HepG2 (cell line): Measurements from ENCODE around the gene PLXNC1. TPM values are rescaled to one million over a fixed set of nuclear protein-coding genes. Genes with fewer than 3 reads are reported as not detected.
A peak's percentile ranks its signal among the peaks of the same experiment; 100 is the strongest.

Source experiments
- HNF4A ChIP-seq: sonication (generic); formaldehyde crosslinking; IDR thresholded peaks from 2 replicates; pipeline ENCODE4 v1.4.0; 2020; ENCODE audit warnings: missing genetic modification reagents
- HNRNPH1 ChIP-seq: fragments of 200-400 bp; formaldehyde crosslinking; optimal IDR thresholded peaks from 2 replicates; pipeline ENCODE3; 2017; ENCODE audit warnings: mild to moderate bottlenecking, low read depth, low read length
- SIX1 ChIP-seq: sonication (generic); formaldehyde crosslinking; IDR thresholded peaks from 2 replicates; pipeline ENCODE4 v1.4.0; 2020; ENCODE audit warnings: missing genetic modification reagents, borderline replicate concordance
- SMAD1 ChIP-seq: sonication (generic); formaldehyde crosslinking; IDR thresholded peaks from 2 replicates; pipeline ENCODE4 v1.4.0; 2020; ENCODE audit warnings: missing genetic modification reagents, low read depth, mild to moderate bottlenecking, borderline replicate concordance
- XRCC5 ChIP-seq: fragments of 200-400 bp; formaldehyde crosslinking; optimal IDR thresholded peaks from 2 replicates; pipeline ENCODE3; 2017; ENCODE audit warnings: mild to moderate bottlenecking, low read length
- ZBTB20 ChIP-seq: sonication (generic); formaldehyde crosslinking; IDR thresholded peaks from 2 replicates; pipeline ENCODE4 v1.8.1; 2023; ENCODE audit warnings: missing genetic modification reagents, low read depth, mild to moderate bottlenecking, borderline replicate concordance
- ZNF354B ChIP-seq: sonication (generic); formaldehyde crosslinking; IDR thresholded peaks from 2 replicates; pipeline ENCODE4 v1.8.0; 2022; ENCODE audit warnings: mild to moderate bottlenecking, missing genetic modification reagents
- ZNF792 ChIP-seq: IDR thresholded peaks from 2 replicates; pipeline ENCODE4 v1.6.1; 2016
- ZNF891 ChIP-seq: sonication (generic); formaldehyde crosslinking; IDR thresholded peaks from 2 replicates; pipeline ENCODE4 v1.5.0; 2020; ENCODE audit warnings: mild to moderate bottlenecking, missing genetic modification reagents
- polyA plus RNA-seq, 8 experiments: library from polyadenylated mRNA; depleted of rRNA in 3 of 8; stranded (reverse) in 7 of 8; unstranded in 1 of 8; fragments of >200 nt; fragmentation: Illumina TruSeq in 4 of 8; extraction: Trizol in 4 of 8; gene quantifications; 2 replicates each; pipeline versions ENCODE4 v1.2.1 to v1.2.3, GENCODE V29; 2011 to 2016; ENCODE audit warnings: low read depth in 4 of 8, missing spikeins in 1 of 8, mixed read lengths in 1 of 8; ENCODE audit not compliant: insufficient read depth in 1 of 8
- total RNA-seq, 5 experiments: library from RNA; depleted of rRNA; stranded (reverse); fragments of >200 nt; fragmentation: Illumina TruSeq; extraction: Trizol; gene quantifications; 2 replicates each; pipeline ENCODE4 v1.2.3, GENCODE V29; 2016; ENCODE audit warnings: low read depth in 1 of 5
- TF ChIP-seq, protein P1 (sequence below): IDR thresholded peaks from 2 replicates; pipeline ENCODE4 v1.4.0; 2020; ENCODE audit warnings: mild to moderate bottlenecking, missing genetic modification reagents
- TF ChIP-seq, protein P2 (sequence below): sonication (generic); formaldehyde crosslinking; IDR thresholded peaks from 2 replicates; pipeline ENCODE4 v1.4.0; 2020; ENCODE audit warnings: mild to moderate bottlenecking, missing genetic modification reagents
- TF ChIP-seq, protein P3 (sequence below): sonication (generic); formaldehyde crosslinking; IDR thresholded peaks from 2 replicates; pipeline ENCODE4 v1.5.0; 2020; ENCODE audit warnings: mild to moderate bottlenecking, missing genetic modification reagents, borderline replicate concordance
- TF ChIP-seq, protein P4 (sequence below): sonication (generic); formaldehyde crosslinking; conservative IDR thresholded peaks from 2 replicates; pipeline ENCODE4 v1.8.0; 2022; ENCODE audit warnings: mild to moderate bottlenecking, moderate library complexity, missing genetic modification reagents
- TF ChIP-seq, protein P5 (sequence below): sonication (generic); formaldehyde crosslinking; IDR thresholded peaks from 2 replicates; pipeline ENCODE4 v1.4.0; 2020; ENCODE audit warnings: mild to moderate bottlenecking, missing genetic modification reagents
- TF ChIP-seq, protein P6 (sequence below): sonication (generic); formaldehyde crosslinking; IDR thresholded peaks from 2 replicates; pipeline ENCODE4 v1.4.0; 2020; ENCODE audit warnings: missing genetic modification reagents

PLXNC1 gene
- total and polyA plus RNA-seq, 2 of the 13 experiments (the other 11 are each of a cell fraction or from before 2014, with no cell fraction given), result 6.6 to 11.2 TPM

DNA sequence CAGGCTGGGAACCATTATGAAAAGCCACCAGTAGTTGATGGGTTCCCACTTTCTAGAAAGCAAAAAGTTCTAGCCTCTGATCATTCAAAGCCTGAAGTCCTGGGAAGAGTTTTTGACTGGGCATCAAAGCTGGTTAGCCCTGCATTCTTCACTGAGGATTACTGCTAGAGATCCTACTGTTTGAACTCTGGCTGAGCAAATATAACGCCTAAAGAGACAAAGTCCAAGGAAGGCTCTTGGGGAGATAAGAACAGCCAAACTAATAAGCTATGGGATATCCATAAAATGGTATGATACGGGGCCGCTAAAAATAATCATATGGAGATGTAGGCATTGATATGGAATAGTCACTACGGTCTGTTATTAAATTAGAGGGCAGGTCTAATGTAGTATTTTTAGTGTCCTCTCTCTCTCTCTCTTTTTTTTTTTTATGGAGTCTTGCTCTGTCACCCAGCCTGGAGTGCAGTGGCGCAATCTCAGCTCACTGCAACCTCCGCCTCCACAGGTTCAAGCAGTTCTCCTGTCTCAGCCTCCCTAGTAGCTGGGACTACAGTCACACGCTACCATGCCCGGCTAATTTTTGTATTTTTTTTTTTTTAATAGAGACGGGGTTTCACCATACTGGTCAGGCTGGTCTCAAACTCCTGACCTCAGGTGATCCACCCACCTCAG lies 35.5 kb downstream of the PLXNC1 start (continued):
- TF ChIP-seq, protein P1, sequence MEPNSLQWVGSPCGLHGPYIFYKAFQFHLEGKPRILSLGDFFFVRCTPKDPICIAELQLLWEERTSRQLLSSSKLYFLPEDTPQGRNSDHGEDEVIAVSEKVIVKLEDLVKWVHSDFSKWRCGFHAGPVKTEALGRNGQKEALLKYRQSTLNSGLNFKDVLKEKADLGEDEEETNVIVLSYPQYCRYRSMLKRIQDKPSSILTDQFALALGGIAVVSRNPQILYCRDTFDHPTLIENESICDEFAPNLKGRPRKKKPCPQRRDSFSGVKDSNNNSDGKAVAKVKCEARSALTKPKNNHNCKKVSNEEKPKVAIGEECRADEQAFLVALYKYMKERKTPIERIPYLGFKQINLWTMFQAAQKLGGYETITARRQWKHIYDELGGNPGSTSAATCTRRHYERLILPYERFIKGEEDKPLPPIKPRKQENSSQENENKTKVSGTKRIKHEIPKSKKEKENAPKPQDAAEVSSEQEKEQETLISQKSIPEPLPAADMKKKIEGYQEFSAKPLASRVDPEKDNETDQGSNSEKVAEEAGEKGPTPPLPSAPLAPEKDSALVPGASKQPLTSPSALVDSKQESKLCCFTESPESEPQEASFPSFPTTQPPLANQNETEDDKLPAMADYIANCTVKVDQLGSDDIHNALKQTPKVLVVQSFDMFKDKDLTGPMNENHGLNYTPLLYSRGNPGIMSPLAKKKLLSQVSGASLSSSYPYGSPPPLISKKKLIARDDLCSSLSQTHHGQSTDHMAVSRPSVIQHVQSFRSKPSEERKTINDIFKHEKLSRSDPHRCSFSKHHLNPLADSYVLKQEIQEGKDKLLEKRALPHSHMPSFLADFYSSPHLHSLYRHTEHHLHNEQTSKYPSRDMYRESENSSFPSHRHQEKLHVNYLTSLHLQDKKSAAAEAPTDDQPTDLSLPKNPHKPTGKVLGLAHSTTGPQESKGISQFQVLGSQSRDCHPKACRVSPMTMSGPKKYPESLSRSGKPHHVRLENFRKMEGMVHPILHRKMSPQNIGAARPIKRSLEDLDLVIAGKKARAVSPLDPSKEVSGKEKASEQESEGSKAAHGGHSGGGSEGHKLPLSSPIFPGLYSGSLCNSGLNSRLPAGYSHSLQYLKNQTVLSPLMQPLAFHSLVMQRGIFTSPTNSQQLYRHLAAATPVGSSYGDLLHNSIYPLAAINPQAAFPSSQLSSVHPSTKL, result peak; percentile 91
- TF ChIP-seq ZNF354B (CRISPR knock-in tag) (no peak), XRCC5 (no peak), ZNF792 (0 out of 2 replicates have a peak, but pooled peaks have one; percentile 59), HNRNPH1 (no peak), ZNF891 (CRISPR knock-in tag) (no peak), HNF4A (CRISPR knock-in tag) (peak; percentile 85), ZBTB20 (peak; percentile 20; the same call in 1 of the 2 replicates), SMAD1 (CRISPR knock-in tag) (no peak), SIX1 (CRISPR knock-in tag) (peak; percentile 2; the same call in 1 of the 2 replicates)
- TF ChIP-seq, protein P2, sequence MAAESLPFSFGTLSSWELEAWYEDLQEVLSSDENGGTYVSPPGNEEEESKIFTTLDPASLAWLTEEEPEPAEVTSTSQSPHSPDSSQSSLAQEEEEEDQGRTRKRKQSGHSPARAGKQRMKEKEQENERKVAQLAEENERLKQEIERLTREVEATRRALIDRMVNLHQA (CRISPR knock-in tag), result no peak
- TF ChIP-seq, protein P3, sequence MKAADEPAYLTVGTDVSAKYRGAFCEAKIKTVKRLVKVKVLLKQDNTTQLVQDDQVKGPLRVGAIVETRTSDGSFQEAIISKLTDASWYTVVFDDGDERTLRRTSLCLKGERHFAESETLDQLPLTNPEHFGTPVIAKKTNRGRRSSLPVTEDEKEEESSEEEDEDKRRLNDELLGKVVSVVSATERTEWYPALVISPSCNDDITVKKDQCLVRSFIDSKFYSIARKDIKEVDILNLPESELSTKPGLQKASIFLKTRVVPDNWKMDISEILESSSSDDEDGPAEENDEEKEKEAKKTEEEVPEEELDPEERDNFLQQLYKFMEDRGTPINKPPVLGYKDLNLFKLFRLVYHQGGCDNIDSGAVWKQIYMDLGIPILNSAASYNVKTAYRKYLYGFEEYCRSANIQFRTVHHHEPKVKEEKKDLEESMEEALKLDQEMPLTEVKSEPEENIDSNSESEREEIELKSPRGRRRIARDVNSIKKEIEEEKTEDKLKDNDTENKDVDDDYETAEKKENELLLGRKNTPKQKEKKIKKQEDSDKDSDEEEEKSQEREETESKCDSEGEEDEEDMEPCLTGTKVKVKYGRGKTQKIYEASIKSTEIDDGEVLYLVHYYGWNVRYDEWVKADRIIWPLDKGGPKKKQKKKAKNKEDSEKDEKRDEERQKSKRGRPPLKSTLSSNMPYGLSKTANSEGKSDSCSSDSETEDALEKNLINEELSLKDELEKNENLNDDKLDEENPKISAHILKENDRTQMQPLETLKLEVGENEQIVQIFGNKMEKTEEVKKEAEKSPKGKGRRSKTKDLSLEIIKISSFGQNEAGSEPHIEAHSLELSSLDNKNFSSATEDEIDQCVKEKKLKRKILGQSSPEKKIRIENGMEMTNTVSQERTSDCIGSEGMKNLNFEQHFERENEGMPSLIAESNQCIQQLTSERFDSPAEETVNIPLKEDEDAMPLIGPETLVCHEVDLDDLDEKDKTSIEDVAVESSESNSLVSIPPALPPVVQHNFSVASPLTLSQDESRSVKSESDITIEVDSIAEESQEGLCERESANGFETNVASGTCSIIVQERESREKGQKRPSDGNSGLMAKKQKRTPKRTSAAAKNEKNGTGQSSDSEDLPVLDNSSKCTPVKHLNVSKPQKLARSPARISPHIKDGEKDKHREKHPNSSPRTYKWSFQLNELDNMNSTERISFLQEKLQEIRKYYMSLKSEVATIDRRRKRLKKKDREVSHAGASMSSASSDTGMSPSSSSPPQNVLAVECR (CRISPR knock-in tag), result no peak; the same call in 1 of the 2 replicates
- TF ChIP-seq, protein P4, sequence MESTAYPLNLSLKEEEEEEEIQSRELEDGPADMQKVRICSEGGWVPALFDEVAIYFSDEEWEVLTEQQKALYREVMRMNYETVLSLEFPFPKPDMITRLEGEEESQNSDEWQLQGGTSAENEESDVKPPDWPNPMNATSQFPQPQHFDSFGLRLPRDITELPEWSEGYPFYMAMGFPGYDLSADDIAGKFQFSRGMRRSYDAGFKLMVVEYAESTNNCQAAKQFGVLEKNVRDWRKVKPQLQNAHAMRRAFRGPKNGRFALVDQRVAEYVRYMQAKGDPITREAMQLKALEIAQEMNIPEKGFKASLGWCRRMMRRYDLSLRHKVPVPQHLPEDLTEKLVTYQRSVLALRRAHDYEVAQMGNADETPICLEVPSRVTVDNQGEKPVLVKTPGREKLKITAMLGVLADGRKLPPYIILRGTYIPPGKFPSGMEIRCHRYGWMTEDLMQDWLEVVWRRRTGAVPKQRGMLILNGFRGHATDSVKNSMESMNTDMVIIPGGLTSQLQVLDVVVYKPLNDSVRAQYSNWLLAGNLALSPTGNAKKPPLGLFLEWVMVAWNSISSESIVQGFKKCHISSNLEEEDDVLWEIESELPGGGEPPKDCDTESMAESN (CRISPR knock-in tag), result no peak
- TF ChIP-seq, protein P5, sequence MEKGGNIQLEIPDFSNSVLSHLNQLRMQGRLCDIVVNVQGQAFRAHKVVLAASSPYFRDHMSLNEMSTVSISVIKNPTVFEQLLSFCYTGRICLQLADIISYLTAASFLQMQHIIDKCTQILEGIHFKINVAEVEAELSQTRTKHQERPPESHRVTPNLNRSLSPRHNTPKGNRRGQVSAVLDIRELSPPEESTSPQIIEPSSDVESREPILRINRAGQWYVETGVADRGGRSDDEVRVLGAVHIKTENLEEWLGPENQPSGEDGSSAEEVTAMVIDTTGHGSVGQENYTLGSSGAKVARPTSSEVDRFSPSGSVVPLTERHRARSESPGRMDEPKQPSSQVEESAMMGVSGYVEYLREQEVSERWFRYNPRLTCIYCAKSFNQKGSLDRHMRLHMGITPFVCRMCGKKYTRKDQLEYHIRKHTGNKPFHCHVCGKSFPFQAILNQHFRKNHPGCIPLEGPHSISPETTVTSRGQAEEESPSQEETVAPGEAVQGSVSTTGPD (CRISPR knock-in tag), result peak; percentile 63
- TF ChIP-seq, protein P6, sequence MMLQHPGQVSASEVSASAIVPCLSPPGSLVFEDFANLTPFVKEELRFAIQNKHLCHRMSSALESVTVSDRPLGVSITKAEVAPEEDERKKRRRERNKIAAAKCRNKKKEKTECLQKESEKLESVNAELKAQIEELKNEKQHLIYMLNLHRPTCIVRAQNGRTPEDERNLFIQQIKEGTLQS (CRISPR knock-in tag), result no peak
